GM18511 (cell line): Measurements from ENCODE around the gene TRIM3.
A peak's percentile ranks its signal among the peaks of the same experiment; 100 is the strongest.

Experiments used
- ATAC-seq: cut with Tn5 transposase; IDR thresholded peaks from one replicate; pipeline ENCODE4 v1.9.1; 2021; ENCODE audit warnings: mild to moderate bottlenecking, moderate library complexity; ENCODE audit not compliant: unreplicated experiment

The TRIM3 gene

DNA sequence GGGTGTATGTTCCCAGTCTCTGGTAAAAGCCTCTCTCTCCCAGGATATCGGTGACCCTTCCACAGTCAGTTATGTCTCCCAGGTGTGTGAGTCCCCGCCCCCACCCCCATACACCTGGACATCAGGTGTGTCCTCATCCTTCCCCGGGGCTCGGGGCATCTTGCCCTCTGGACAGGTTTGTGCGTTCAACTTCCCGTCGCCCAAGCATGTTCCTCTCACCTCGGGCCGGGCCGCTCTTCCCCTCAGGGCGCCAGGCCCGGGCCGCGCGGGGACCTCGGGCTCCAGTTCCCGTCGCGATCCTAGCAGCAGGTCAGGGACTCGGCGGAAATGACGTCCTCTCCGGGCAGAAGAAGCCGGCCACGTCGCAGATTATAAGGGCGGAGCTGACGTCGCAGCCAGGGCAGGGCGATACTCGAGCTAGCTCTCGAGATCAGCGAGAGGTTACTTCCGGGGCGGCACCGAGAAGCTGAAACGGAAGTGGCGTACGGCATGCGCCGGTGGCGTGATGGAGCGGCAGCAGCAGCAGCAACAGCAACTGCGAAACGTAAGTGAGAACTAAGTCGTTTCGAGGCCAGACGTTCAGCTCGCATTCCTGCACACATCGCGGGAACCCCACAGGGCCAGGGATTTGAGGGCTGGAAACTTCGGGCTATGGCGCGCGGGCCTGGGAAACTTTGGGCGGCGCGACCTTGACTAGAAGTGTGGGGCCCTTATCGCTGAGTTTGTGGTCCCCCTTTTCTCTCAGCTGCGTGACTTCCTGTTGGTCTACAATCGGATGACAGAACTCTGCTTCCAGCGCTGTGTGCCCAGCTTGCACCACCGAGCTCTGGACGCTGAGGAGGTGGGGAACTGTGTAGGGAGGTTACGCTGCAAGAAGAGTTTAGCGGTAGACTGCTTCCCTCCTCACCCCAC is 7.5 kb upstream of the TRIM3 start, which contains the start of the genes ARFIP2 and TIMM10B:
TSS of gene ARFIP2 (minus strand) at position 320 of the 912 bp plus-strand sequence. CDS start 910 bp downstream, outside the sequence.
TSS of gene TIMM10B (plus strand) at position 490 of the 912 bp plus-strand sequence. CDS start at position 506, 16 bp downstream.
- ATAC-seq = peak; percentile 98

GRCh38 chr11:6480299-6480914 is 6.7 kb upstream of the TRIM3 start:
- ATAC-seq = no peak

DNA sequence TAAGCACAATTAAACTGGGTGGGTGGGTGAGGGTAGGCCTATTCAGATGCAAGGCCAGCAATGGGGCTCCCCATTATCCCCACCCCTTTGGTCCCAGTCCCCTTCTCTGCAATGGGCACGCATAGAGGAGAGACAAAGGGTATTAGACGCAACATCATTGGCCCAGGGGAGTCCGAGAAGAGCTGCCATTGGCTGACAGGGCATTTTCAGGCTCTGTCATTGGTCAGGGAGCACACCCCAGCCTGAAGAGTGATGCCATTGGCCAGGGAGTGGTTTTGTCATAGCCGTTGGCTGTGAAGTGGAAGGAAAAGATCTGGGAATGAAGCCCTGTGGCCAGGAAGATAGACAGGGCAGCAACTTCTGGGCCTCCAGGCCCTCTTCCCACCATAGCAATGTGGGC is 2.8 kb upstream of the TRIM3 start:
- no peak for ATAC-seq

GRCh38 chr11:6475936-6476335 is 2.2 kb upstream of the TRIM3 start:
- no peak for ATAC-seq

DNA sequence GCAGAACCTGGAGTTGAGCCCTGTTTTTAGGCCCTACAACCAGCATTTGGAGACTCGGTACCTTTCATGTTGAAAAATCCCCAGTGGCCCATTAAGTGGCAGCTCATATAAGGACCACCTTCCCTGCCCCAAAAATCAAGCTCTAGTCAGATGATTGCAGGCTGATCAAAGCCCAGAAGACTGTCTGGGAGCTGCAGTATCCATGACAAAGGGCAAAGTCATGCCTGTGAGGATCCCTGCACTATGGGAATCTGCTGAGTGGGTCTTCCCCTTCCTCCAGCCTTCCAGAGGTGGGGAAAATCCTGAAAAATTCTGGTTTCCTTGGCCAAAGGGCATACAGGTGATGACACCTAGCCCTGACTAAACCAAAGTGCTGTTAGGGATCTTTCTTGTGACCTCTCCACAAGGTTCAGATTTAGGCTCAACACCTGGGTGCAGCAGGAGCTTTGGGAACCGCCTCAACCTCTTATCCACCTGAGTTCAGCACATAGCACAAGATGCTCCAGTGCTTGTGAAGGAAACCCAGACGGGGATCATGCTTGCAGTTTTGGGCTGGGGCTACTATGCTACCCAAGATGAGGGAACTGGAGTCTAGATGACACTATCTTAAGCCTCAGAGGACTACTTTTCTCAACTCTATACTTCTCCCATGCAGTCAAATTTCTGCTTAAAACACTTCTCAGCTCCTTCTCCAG is 1.2 kb upstream of the TRIM3 start:
- no peak for ATAC-seq

- no peak for ATAC-seq
These were observed 662 bp upstream of the TRIM3 start for GRCh38 chr11:6474413-6474792.

- no peak for ATAC-seq
These were observed 807 bp downstream of the TRIM3 start for GRCh38 chr11:6472934-6473333.

- ATAC-seq = no peak
These were observed 4.1 kb downstream of the TRIM3 start for GRCh38 chr11:6469599-6469998.

DNA sequence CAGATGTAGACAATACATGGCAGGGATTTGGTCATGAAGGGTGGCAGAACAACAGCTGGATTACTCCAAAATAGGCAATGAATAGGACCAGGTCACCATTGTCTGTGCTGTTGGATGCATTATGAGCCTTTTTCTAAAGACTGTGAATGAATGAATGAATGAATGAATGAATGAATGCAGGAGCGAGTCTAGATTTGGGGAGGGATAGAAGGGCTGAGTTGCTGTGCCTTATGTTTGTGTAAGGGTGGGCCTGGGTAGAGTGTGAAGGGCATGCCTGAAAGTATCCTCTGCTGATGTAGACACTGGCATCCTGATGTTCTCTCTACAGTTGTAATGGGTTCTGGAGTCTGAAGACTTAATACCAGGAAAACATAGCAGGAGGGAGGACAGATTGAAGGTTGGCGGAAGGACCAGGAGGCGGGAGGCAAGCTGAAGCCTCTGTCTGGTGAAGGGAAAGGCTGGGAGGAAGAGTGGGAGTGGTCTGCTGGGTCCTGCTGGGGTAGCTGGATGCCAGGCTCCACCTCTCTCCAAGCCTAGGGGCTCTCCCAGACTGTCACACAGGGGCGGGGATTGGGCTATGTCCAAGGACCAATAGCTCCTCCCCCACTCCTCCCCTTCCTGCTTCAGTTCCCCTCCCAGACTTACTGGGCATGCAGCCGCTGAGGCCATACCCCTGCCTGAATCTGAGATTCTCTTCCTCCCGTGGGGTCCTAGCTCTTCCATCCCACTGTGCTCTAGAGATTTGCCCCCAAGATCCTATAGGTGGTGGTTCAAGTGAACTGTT is 4.8 kb downstream of the TRIM3 start:
- ATAC-seq = peak; percentile 42

GRCh38 chr11:6459099-6459450 is 14.7 kb downstream of the TRIM3 start:
- ATAC-seq = no peak

- no peak for ATAC-seq
These were observed 15.2 kb downstream of the TRIM3 start for GRCh38 chr11:6458352-6459098.

GRCh38 chr11:6457581-6458320 is 16.0 kb downstream of the TRIM3 start:
- no peak for ATAC-seq

- ATAC-seq = no peak
These were observed 17.2 kb downstream of the TRIM3 start for GRCh38 chr11:6456361-6457073.

DNA sequence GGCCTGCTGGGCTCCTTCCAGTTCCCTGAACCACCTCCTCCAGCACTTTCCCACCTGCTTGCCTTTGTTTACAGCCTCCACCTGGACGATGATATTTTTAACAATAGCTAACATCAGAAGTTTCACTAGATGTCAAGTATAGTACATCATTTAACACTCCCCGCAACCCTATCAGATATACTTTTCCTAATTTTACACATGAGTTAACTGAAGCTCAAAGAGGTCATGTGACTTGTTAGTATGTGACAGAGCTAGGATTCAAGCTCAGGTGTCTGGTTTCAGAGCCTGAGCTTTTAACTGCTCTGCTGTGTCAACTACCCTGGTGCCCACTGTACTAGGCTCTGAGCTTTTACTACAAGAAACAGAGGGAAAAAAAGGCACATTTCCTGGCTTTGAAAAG is 18.7 kb downstream of the TRIM3 start:
- ATAC-seq = no peak

DNA sequence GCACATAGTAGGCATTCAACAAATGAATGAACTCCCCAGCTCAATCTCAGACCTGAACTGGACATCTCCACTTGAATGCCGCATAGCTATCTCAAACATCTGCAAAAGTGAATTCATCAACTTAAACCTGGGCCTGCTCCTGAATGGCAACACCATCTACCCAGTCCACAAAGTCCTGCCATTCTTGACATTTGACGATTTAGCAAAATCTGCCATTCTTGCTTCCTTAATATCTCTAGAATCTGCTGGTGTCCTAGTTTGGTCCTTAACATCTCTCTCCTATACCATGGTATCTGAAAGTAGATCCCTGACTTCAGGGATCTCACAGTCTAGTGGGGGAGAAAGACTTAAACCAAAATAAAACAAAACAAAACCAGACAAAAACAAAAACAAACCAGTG is 20.6 kb downstream of the TRIM3 start:
- no peak for ATAC-seq

- ATAC-seq = no peak
These were observed 21.5 kb downstream of the TRIM3 start for GRCh38 chr11:6452219-6452618.

- no peak for ATAC-seq
These were observed 25.2 kb downstream of the TRIM3 start for GRCh38 chr11:6448574-6448973.

DNA sequence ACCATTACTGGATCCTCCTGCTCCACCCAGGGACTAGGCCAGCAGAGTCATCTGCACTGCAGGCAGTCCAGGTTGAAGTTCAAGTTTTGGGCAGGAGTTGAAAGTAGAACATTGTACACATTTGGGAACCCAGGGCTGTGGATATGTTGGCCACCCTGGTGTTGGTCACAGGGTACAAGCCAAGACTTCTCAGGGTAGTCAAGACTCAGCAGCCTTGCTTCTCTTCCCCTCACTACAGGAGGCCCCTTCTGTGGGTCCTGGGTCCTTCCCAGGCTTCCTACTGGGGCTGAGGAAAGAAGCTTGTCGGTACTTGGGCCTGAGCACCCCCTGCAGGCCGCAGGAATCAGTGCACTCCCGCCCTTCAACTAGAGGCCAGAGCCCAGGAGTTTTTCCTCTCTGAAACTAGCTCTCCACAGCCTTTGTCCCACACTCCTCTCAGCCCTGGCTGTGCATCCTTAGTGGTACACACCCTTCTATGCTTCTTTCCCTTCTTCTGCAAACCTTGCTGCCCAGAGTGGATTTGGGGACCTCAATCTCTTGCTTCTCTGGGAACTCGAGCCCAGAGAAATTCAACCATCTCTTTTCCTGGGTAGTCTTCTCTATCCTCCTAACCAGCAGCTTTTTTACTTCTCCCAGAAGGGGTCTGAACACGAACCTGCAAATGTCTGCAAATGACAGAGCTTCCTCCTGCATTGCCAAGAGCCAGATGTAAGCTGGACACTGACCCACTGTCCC is 30.3 kb downstream of the TRIM3 start:
- ATAC-seq = peak; percentile 90
